ENCODE results near the gene TMEM145. TPM values are rescaled to one million over a fixed set of nuclear protein-coding genes. Genes with fewer than 3 reads are reported as not detected.

TMEM145 gene
- total and polyA plus RNA-seq, 9 of the 15 experiments (the other 6 are each of a cell fraction or from before 2014, with no cell fraction given) = 0.80 to 5.5 (median 1.9) TPM; not detected in 3

DNA sequence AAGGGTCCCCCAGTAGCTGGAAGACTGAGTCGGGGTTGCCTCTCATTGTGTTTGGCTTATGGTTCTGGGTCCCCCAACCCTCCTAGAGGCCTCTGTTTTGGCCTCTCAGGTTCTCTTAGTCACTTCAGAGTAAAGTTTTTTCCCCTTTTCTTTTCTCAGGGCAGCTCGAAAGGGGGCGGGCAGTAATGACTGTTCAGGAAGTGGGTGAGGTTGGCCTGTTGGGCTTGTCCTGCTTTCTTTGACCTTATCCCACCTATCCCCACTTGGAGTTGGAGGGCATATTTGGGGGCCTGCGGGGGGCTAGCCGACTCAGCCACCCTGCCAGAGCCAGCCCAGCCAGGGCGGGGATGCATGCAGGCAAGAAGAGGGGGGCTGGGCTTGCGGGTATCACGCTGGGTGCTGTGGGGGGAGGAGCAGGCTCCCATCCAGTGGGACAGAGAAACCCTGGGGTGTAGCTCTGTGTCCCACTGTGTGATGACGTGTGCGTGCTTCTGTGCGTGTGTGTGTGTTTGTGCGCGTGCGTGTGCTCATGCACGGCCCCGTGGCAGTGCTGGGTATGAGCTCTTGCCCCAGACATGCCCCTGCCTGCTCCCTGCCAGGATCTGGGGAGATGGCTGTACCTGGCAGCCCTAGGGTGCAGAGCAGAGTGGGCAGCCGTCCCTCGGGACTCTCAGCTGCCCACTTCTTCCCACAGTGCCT is 42.6 kb upstream of the TMEM145 start (continued):
- TF ChIP-seq, protein P1, sequence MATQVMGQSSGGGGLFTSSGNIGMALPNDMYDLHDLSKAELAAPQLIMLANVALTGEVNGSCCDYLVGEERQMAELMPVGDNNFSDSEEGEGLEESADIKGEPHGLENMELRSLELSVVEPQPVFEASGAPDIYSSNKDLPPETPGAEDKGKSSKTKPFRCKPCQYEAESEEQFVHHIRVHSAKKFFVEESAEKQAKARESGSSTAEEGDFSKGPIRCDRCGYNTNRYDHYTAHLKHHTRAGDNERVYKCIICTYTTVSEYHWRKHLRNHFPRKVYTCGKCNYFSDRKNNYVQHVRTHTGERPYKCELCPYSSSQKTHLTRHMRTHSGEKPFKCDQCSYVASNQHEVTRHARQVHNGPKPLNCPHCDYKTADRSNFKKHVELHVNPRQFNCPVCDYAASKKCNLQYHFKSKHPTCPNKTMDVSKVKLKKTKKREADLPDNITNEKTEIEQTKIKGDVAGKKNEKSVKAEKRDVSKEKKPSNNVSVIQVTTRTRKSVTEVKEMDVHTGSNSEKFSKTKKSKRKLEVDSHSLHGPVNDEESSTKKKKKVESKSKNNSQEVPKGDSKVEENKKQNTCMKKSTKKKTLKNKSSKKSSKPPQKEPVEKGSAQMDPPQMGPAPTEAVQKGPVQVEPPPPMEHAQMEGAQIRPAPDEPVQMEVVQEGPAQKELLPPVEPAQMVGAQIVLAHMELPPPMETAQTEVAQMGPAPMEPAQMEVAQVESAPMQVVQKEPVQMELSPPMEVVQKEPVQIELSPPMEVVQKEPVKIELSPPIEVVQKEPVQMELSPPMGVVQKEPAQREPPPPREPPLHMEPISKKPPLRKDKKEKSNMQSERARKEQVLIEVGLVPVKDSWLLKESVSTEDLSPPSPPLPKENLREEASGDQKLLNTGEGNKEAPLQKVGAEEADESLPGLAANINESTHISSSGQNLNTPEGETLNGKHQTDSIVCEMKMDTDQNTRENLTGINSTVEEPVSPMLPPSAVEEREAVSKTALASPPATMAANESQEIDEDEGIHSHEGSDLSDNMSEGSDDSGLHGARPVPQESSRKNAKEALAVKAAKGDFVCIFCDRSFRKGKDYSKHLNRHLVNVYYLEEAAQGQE (IDR thresholded peaks at IDR 0.05; ENCODE audit: borderline replicate concordance) = no peak
- TF ChIP-seq, protein P1 (CRISPR knock-in tag; IDR thresholded peaks at IDR 0.05; ENCODE audit: low read depth) = no peak
- no peak for TF ChIP-seq CREB1 (IDR thresholded peaks at IDR 0.05)
- peak; percentile 53 for TF ChIP-seq CREB1 (CRISPR knock-in tag; IDR thresholded peaks at IDR 0.05)
- TF ChIP-seq EGR1 (conservative IDR thresholded peaks at IDR 0.05) = no peak
- TF ChIP-seq, protein P2, sequence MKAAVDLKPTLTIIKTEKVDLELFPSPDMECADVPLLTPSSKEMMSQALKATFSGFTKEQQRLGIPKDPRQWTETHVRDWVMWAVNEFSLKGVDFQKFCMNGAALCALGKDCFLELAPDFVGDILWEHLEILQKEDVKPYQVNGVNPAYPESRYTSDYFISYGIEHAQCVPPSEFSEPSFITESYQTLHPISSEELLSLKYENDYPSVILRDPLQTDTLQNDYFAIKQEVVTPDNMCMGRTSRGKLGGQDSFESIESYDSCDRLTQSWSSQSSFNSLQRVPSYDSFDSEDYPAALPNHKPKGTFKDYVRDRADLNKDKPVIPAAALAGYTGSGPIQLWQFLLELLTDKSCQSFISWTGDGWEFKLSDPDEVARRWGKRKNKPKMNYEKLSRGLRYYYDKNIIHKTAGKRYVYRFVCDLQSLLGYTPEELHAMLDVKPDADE (conservative IDR thresholded peaks at IDR 0.05; ENCODE audit: control insufficient read depth, low read depth, low read length) = 0 out of 2 replicates have a peak, but pooled peaks have one; percentile 5
- no peak for TF ChIP-seq ESRRA (IDR thresholded peaks at IDR 0.05; ENCODE audit: borderline replicate concordance, low read depth)
- TF ChIP-seq, protein P3, sequence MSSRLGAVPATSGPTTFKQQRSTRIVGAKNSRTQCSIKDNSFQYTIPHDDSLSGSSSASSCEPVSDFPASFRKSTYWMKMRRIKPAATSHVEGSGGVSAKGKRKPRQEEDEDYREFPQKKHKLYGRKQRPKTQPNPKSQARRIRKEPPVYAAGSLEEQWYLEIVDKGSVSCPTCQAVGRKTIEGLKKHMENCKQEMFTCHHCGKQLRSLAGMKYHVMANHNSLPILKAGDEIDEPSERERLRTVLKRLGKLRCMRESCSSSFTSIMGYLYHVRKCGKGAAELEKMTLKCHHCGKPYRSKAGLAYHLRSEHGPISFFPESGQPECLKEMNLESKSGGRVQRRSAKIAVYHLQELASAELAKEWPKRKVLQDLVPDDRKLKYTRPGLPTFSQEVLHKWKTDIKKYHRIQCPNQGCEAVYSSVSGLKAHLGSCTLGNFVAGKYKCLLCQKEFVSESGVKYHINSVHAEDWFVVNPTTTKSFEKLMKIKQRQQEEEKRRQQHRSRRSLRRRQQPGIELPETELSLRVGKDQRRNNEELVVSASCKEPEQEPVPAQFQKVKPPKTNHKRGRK (tag; IDR thresholded peaks at IDR 0.05) = no peak
- TF ChIP-seq BHLHE40 (IDR thresholded peaks at IDR 0.05; ENCODE audit: low read length) = no peak
- no peak for TF ChIP-seq STAG1 (CRISPR knock-in tag; IDR thresholded peaks at IDR 0.05; ENCODE audit: borderline replicate concordance)
- TF ChIP-seq ZBTB1 (CRISPR knock-in tag; IDR thresholded peaks at IDR 0.05; ENCODE audit: borderline replicate concordance, low read depth) = no peak
- TF ChIP-seq, protein P4, sequence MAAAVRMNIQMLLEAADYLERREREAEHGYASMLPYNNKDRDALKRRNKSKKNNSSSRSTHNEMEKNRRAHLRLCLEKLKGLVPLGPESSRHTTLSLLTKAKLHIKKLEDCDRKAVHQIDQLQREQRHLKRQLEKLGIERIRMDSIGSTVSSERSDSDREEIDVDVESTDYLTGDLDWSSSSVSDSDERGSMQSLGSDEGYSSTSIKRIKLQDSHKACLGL (CRISPR knock-in tag; IDR thresholded peaks at IDR 0.05; ENCODE audit: borderline replicate concordance, poor library complexity, severe bottlenecking) = no peak
- TF ChIP-seq MTA3 (IDR thresholded peaks at IDR 0.05; ENCODE audit: borderline replicate concordance) = 0 out of 2 replicates have a peak, but pooled peaks have one; percentile 33
- TF ChIP-seq CBX8 (IDR thresholded peaks at IDR 0.05; ENCODE audit: borderline replicate concordance, extremely low read depth, low read depth, low read length, poor library complexity, severe bottlenecking) = no peak

Data from K562 (cell line).